ENCODE data around the gene TUBGCP2.
"Not testable (repeated sequence)": the region's sequence is repeated elsewhere in the genome, so short reads cannot be mapped to it uniquely, and the experiment has no call there.

The TUBGCP2 gene

DNA sequence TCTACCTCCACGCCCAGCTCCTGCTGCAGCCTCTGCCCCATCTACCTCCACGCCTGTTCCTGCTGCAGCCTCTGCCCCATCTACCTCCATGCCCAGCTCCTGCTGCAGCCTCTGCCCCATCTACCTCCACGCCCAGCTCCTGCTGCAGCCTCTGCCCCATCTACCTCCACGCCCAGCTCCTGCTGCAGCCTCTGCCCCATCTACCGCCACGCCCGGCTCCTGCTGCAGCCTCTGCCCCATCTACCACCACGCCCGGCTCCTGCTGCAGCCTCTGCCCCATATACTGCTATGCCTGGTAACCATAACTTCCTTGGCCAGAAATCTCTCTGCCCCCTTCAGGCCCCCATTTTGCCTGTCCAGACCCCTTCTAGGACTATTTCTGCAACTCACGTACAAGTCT lies 43.6 kb downstream of the TUBGCP2 start:
- DNase-seq (ENCODE audit: low read depth, low spot score), result not testable (repeated sequence)

DNA sequence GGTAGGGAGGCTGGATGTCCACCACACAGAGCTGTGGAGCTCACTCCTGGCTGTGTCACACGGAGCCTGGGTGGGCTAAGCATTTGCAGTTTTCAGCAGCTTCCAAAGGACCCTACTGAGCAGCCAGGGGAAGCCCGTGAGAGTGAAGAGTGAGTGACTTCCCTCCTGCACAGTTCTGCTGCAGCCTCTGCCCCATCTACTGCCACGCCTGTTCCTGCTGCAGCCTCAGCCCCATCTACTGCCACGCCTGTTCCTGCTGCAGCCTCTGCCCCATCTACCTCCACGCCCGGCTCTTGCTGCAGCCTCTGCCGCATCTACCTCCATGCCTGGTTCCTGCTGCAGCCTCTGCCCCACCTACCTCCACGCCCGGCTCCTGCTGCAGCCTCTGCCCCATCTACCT lies 44.2 kb downstream of the TUBGCP2 start:
- no peak for DNase-seq (ENCODE audit: low read depth, low spot score)

DNA sequence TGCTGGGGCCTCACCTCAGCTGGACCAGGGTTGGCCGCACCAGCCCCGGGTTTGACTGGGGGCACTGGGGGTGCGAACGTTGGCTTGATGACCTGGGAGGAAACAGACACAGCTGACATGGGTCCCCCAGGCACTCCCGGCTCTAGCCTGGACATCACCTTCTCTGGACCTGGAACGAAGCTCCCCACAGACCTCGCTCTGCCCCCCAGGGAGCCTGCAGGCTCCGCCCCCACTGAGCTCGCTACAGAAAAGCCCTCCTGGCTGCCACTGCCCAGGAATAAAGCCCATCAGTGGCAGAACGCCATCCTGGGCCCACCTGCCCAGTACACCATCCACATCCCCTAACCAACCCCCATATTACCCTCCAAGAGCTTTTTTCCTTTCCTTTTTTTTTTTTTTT lies 45.0 kb downstream of the TUBGCP2 start:
- no peak for DNase-seq (ENCODE audit: low read depth, low spot score)

DNA sequence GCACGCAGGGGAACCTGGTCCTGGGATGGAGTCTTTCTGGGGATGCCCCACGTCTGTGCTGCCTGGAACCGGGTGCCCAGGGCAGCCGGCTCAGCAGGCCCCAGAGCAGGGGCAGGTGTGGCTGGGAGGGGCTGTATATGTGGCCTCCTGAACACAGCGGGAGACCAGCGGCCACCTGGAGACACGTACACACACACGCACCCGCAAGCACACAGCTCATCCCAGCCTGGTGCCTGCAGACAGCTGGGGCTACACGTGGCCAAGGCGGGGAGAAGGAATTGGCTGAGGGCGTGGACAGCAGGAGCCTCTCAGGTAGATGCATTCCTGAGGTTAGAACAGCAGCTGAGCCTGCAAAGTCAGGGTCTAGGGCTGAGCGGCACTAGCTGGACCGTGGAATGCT lies 46.0 kb downstream of the TUBGCP2 start:
- DNase-seq (ENCODE audit: low read depth, low spot score), result no peak

DNA sequence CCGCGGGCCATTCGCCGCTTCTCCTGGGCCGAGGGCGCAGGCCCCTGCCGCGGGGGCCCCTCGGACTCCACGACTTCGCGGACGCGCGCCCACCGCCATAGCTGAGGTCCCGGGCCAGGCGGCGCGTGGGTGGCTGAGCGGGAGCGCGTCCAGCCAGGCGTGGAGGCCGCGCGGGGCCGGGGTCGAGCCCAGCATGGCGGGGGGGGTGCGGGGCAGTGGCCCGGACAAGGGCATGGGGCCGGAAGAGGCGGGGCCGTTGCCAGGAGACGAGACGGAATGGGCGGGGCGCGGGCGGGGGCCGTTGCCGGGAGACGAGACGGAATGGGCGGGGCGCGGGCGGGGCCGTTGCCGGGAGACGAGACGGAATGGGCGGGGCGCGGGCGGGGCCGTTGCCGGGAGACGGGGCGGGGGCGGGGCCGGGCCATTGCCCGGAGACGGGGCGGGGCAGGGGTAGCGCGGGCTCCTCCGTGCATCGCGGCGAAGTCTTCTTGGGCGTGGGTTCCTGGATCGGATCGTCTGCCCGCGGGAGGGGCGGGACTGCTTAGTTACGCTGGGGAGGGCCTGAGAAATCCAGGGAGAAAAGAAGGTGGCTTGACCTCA lies 46.8 kb downstream of the TUBGCP2 start:
- no peak for DNase-seq (ENCODE audit: low read depth, low spot score)

DNA sequence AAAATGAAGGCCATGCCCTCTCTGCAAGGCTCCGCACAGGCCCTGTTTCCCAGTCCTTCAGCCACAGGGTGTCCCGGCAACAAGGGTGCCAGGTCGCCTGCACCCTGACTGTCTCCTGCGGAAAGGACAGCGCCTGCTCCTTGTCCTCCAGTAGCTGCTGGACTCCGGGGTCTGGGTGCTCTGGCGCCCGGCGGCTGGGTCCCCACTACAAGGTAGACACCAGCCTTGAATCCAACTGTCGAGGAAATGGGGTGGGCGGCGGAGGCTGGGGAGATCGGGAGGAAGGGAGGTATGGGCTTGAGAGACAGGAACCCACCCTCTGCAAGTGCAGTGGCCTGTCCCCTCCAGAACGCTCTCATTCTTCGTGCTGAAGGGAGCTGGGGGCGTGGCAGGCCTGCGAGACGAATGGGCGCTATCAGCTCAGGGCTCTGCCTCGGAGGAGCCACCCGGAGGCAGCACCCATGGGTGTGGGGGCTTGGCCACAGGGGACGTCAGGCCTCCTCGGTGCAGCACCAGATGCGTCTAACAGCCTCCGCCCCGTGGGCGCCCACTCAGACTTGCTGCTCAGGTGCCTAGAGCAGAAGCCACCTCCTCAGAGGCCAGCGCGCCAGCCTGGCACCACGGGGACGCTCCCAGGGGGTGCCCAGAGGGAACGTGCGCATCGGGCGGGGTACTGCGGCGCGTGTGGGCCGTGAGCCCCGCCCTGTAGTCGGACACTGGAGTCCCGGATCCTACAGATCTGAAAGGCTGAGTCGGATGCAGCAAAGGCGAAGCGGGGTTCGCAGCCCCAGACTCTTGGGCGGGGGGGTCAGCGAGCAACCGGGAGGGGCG lies 47.6 kb downstream of the TUBGCP2 start:
- no peak for DNase-seq (ENCODE audit: low read depth, low spot score)

DNA sequence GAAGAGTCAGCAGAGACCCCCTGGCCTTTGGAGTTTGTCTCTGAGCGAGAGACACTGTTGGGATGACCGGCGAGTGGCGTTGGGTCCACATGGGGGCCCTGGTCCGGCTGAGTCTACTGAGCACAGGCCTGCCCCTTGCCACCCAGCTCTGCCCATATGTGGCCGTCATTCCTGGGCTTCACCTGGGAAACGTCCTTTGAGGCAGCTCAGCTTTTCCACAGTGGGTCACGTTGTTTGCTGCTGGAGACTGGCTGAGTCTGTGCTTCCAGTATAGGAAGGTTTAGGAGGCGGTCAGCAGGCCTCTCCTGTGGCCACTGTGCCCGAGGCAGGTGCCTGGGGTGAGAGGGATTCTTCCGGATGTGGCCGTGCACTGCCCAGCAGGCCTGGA lies 49.1 kb downstream of the TUBGCP2 start:
- no peak for DNase-seq (ENCODE audit: low read depth, low spot score)

DNA sequence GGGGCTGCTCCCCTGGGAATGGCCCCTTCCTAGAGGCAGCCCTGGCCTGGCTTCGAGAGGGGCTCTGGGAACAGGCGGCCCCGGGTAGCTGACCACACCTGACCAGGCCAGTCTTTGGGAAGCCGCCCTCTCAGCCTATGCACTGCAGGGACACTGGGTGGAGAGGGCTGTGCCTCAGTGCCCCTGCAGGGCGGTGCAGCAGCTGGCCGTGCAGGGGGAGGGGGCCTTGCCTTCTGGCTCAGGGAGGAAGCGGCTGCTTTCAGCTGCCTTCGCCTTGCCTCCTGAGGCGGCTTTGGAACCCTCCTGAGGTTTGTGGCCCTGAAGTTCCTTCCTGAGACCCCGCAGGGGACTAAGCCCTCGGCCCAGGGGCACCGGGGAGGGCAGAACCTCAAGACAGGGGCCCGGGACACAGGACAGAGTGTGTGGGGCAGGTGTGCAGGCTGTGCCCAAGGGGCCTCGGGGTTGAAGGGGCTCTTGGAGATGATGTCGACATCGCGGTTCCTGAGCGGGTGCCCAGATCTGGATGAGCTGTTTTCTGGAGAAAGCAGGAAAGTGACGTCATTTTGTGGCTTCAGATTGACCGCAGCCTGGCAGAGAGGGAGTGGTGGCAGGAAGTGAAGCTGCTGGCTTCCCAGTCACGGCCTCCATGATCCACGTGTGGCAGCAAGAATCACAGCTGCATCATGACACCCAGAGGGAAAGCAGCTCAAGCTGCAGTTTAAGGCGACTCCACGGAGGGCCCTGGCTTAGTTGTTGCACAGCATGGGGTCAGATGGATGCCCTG lies 49.7 kb downstream of the TUBGCP2 start:
- no peak for DNase-seq (ENCODE audit: low read depth, low spot score)

DNA sequence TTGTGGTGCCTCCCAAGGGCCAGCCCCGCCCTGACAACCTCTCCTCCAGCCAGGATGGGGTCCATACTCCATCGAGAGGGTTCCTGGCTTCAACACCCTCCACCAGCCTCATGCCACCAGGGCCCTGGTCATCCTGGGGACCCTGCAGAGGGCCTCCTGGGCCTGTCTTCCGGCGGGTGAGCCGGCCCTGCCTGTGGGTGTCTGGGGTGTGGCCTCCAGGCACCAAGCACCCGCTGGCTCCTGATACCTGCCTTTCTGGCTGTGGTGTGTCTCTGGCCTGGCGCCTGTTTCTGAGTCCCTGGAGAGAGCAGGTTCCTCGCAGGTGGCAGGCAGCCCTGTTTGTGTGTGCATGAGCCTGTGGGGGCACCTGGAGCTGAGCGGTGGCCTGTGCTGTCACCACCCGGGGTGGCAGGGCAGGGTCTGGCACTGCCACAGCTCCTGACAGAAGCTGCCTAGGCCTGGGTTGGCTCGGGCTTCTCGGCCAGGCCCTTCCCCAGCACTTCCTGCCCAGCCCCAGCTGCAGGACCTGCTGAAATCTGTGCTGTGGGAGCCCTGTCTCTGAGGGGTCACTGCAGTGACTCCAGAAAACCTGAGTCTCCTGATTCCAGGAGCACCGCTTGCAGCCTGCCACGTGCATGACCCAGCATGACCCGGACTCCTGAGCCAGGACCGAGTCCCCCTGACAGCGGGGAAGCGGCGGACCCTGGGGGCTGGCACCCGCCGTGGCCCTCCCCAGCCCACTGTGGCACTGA lies 50.4 kb downstream of the TUBGCP2 start:
- DNase-seq (ENCODE audit: low read depth, low spot score), result no peak

DNA sequence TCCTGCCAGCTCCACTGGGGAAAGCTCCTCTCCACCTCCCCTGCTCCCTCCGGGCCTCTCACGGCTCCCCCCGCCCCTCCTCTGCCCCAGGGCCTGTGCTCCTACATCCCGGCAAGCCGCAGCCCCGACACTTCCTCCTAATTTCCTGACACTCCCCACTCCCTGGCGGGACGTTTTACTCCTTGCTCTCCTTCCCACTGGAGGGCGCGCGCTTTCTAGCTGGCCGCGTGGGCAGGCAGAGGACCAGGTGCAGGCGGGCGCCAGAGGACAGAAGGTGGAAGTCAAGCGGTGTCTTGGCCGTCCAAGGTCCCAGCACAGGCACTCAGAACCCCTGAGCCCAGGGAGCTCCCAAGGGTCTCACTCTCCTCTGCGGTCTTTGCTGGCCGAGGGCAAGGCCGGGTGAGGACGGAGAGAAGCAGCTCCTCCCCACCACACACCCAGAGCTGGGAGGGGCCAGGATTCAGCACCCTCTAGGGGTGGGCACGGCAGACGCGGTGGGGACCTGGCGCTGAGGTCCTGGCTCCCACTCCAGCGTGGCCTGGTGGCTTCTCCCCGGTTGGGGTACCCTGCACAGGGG lies 51.1 kb downstream of the TUBGCP2 start:
- peak; percentile 60 for DNase-seq (ENCODE audit: low read depth, low spot score)

DNA sequence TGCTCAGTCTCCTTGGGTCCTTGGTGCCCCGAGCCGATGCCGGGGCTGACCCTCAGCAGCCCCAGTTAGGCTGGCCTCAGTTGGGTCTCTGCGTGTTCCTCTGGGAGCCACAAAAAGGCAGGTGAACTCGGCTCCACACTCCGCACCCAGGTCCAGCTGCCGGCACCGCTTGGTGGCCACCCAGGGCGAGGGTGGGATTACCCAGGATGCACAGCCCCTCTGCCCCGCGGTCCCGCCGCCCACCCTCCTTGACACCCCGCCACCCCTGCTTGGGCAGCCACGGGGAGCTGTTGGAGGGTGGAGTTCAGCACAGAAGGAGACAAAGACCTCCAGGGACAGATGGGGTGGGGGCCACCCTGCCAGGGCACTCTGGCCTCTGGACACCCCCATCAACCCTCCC lies 53.3 kb downstream of the TUBGCP2 start:
- no peak for DNase-seq (ENCODE audit: low read depth, low spot score)

DNA sequence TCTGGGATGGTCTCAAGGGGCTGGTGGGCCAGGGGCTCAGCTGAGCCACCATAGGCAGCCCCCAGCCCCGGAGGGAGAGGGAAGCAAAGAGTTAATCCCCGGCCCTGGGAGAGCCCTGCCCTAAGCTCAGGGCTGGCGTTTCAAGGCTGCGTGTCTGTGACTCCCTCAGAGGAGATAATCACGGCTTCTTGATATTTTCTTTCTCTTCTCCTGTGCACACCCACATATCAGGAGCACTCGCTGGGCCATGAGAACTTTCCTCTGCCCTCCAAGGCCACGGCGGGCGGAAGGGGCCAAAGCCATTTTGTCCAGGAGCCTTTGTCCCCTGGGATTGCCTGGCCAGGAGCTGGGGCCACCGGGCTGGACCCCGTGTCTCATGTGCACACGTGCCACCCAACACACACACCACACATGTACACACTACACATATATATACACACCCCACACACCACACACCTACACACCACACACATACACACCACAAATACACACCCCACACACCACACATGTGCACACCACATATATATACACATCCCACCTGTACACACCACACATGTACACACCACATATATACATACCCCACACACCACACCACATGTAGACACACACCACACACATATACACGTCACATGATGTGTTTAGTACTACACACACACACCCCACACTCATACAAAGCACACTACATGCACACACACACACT lies 54.1 kb downstream of the TUBGCP2 start:
- no peak for DNase-seq (ENCODE audit: low read depth, low spot score)

DNA sequence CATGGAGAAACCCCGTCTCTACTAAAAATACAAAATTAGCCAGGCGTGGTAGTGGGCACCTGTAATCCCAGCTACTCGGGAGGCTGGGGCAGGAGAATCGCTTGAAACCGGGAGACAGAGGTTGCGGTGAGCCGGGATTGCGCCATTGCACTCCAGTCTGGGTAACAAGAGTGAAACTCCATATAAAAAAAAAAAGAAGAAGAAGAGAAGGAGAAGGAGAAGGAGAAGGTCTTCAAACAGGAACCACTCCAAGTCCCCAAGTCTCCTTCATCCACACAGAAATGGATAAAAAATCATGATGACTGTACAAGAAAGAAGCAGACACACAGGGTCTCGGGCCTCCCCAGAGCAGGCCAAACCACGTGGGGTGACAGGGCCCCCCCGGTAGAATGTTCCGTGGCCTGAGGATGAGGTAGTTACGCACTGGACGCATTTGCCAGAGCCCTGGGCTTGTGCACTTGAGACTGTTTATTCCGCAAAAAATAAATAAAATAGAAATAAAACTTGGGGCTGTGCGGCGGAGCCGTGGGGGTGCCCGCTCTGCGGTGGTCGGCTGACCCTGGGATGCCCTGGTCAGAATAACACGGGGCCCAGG lies 55.2 kb downstream of the TUBGCP2 start:
- DNase-seq (ENCODE audit: low read depth, low spot score), result no peak

DNA sequence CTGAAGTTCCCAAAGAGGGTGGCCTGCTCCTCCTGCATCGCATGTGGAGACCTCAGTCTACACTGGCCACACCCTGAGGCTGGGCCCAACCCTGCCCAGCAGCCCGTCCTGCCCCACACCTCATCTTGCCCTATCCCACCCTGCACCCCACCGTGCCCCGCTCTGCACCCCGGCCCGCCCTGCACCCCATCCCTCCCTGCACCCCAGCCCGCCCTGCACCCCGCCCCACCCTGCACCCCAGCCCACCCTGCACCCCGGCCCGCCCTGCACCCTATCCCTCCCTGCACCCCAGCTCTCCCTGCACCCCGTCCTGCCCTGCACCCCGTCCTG lies 56.5 kb downstream of the TUBGCP2 start:
- DNase-seq (ENCODE audit: low read depth, low spot score), result no peak

DNA sequence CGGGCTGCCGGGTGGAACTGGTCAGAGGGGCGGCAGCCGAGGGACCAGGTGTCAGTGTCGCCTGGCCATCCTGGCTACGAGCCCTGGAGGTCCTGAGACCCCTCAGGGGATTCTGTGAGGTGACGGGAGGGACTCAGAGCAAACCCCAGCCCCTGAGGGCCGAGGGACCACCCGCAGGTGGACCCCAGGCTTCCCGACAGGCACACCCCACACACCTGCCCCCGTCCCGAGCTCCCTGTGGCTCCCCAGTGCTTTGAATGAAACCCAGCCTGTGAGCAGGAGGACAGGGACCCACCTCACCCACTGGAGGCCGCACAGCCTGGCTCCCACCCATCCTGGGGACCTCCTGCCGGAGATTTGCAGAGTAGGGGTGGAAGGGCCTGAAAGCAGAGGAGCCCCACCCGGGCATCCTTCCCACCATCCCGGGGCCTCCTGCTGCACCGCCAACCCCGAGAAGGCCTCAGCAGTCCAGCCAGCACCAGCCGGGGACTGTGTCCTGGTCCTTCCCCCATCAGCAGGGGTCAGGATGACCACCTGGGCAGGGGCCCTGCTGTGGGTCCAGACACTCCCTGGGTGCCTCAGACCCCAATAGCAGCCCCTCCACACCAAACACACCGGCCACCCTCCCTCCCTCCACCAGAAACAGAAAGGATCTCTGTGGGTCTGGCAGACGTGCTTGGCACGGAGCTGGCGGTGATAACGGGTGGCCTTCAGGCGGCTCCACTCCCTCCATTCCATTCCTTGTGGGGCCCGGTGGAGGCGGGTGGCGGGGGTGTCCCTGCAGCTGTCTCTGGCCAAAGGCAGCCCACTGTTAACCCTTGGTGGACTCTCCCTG lies 57.1 kb downstream of the TUBGCP2 start:
- no peak for DNase-seq (ENCODE audit: low read depth, low spot score)

DNA sequence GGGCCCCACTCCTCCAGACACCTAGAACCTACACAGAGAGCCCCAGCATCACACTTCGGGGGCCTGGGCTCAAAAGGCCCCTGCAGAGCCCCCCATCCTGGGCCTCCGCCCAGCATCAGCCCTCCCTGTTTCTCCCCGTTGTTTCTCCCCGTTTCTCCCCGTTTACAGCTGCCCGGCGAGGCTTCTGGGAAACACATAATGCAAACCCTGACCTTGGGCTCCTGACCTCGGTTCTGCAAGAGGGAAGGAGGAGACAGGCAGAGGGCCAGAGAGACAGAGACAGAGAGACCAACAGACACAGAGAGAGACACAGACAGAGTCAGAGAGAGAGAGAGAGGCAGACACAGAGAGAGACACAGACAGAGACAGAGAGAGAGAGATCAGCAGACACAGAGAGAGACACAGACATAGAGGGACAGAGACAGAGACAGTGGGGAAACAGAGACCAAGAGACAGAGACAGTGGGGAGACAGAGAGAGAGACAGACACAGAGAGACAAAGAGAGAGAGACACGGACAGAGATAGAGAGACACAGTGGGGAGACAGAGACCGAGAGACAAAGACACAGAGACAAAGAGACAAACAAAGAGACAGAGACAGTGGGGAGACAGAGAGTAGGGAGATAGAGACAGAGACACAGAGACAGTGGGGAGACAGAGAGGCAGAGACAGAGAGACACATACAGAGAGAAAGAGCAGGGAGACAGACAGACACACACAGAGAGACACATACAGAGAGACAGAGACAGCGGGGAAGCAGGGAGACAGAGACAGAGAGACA lies 58.5 kb downstream of the TUBGCP2 start:
- DNase-seq (ENCODE audit: low read depth, low spot score), result no peak

DNA sequence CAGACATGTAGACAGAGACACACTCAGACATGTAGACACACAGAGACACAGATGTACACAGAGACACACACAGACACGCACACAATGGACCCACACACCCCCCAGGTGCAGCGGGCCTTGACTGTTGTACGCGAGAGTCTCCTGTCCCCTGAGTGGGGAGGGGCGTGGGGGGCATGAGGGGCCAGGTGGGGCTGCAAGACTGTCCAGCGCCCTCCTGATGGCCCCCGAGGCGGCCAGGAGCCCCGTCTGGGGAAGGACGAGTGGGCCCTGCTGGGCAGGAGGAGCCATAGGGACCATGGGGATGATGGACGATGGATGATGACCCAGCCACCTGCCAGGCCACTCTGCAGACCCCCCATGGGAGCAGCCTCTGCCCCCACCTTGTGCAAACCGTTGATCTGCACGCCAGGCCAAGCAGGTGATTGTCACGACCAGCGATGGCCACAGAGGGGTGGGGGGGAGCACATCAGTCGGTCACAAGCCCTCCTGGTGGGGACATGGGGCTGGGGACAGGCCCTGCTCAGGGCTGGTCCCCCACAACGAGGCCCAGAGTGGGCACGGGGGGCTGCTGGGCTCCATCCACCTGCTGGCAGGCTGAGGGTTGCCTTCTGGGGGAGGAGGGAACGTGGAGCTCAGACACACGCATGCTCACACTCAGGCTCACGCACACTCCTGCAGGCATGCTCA lies 59.4 kb downstream of the TUBGCP2 start:
- no peak for DNase-seq (ENCODE audit: low read depth, low spot score)

DNA sequence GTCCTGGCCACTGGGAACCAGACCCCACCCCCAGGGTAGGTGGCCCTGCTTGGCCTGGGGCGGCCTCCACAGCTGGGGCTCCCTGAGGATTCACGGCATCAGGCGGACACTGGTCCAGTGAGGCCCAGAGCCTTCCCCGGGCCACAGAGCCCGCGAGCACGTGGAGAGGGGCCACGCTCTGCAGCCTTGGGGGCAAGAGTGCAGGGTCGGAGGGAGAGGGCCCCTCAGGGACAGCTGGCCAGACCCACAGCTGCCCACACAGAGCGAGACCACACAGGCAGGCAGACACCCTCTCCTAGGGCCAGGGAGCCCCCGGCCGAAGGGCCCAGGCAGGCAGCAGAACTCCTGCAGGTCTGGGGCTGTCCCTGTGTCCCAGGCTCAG lies 60.3 kb downstream of the TUBGCP2 start:
- DNase-seq (ENCODE audit: low read depth, low spot score), result no peak

Data from ELF-1 (cell line).